SJCRH30 (cell line): ENCODE measurements around the gene CYP4F22. TPM values are rescaled to one million over a fixed set of nuclear protein-coding genes. Genes with fewer than 3 reads are reported as not detected.
"Not testable (repeated sequence)": the region's sequence is repeated elsewhere in the genome, so short reads cannot be mapped to it uniquely, and the experiment has no call there.

Source experiments
- DNase-seq, 2 experiments: peaks; one replicate each; pipeline ENCODE4 v3.0.0-alpha.2; 2015 to 2020
- H3K27ac ChIP-seq: fragments of 250-450 bp; sonication (Bioruptor Pico); 2 replicates; pipeline ENCODE4 v1.5.1; 2020; ENCODE audit warnings: mild to moderate bottlenecking, moderate library complexity
- H3K27me3 ChIP-seq: fragments of 250-450 bp; sonication (Bioruptor Pico); 2 replicates; pipeline ENCODE4 v1.5.1; 2020; ENCODE audit warnings: mild to moderate bottlenecking, moderate library complexity
- H3K36me3 ChIP-seq: fragments of 250-450 bp; sonication (Bioruptor Pico); 2 replicates; pipeline ENCODE4 v1.5.1; 2020; ENCODE audit warnings: mild to moderate bottlenecking, moderate library complexity
- H3K4me1 ChIP-seq: fragments of 250-450 bp; sonication (Bioruptor Pico); 2 replicates; pipeline ENCODE4 v1.5.1; 2020; ENCODE audit warnings: mild to moderate bottlenecking, moderate library complexity
- H3K4me3 ChIP-seq: fragments of 250-450 bp; sonication (Bioruptor Pico); 2 replicates; pipeline ENCODE4 v1.5.1; 2020; ENCODE audit warnings: mild to moderate bottlenecking, moderate library complexity
- H3K9me3 ChIP-seq: fragments of 250-450 bp; sonication (Bioruptor Pico); replicated peaks from 2 replicates; pipeline ENCODE4 v1.5.1; 2020; ENCODE audit warnings: mild to moderate bottlenecking, moderate library complexity
- total RNA-seq: library from RNA; depleted of rRNA; stranded (reverse); fragments of >200 nt; shearing (Covaris generic); gene quantifications from 2 replicates; pipeline ENCODE4 v1.2.3, GENCODE V29; 2014; rRNA removed

CYP4F22 gene
- total RNA-seq, 1 experiment from 2014 or later = not detected

DNA sequence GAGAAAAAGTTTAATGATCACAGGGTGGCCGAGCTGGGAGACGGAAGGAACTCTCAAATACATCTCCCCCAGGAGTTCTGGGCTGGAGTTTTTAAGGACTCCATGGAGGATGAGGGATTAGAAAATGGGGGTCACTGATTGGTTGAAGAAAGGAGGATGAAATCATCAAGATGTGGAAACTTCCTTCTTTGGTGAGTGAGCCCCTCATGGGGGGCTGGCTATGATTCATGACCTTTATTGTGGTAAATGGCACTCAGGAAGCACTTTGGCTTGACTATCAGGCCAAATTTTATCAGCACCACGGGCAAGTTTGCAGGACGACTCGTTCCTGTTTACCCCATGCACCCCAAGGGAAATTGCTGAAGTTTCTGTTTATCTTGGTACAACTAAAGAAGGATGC is 84.2 kb downstream of the CYP4F22 start:
- H3K27me3 ChIP-seq, H3K4me3 ChIP-seq, H3K36me3 ChIP-seq, H3K9me3 ChIP-seq, H3K27ac ChIP-seq, H3K4me1 ChIP-seq, DNase-seq: not testable (repeated sequence)

DNA sequence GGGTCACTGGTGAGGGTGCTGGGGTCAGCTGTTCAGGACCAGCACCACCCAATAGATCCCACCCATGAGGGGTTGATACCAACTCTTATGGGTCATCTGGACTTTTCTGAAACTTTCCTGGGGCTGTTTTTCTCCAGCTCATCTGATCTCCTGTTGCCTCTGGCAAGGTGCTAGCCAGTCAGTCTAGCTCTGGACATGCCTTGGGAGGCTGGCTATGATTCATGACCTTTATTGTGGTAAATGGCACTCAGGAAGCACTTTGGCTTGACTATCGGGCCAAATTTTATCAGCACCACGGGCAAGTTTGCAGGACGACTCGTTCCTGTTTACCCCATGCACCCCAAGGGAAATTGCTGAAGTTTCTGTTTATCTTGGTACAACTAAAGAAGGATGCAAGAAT is 85.4 kb downstream of the CYP4F22 start:
- not testable (repeated sequence) for H3K27me3 ChIP-seq, H3K4me1 ChIP-seq, H3K4me3 ChIP-seq, DNase-seq, H3K36me3 ChIP-seq, H3K27ac ChIP-seq, H3K9me3 ChIP-seq

GRCh38 chr19:15595069-15595468 is 86.7 kb downstream of the CYP4F22 start:
- no peak for DNase-seq
- Histone ChIP-seq H3K4me1 (no peaks in the 10 kb centered on the region), H3K27ac (no peak overlapping the region), H3K4me3 (no peak overlapping the region), H3K36me3 (no peaks in the 10 kb centered on the region), H3K27me3 (no peaks in the 10 kb centered on the region), H3K9me3 (peaks cover 7% of the 10 kb centered on the region; the same call in 1 of the 2 replicates)

Other genes starting within 250 kb of the CYP4F22 start
- gene BRD4, start 176.0 kb upstream of the CYP4F22 start, total RNA-seq = 48.6 and 50.4 TPM in 2 replicates
- 26.9 and 28.1 TPM in 2 replicates for gene AKAP8, start 128.7 kb upstream of the CYP4F22 start, total RNA-seq
- 86.0 and 111 TPM in 2 replicates for gene AKAP8L, start 89.5 kb upstream of the CYP4F22 start, total RNA-seq
- 23.0 and 23.8 TPM in 2 replicates for gene WIZ, start 58.6 kb upstream of the CYP4F22 start, total RNA-seq
- 0.12 TPM in 1 of 2 replicates, not detected in the other for gene RASAL3, start 44.0 kb upstream of the CYP4F22 start, total RNA-seq
- not detected in 2 replicates for gene PGLYRP2, start 29.0 kb upstream of the CYP4F22 start, total RNA-seq
- gene CYP4F8, start 106.7 kb downstream of the CYP4F22 start, total RNA-seq = not detected in 2 replicates
- not detected in 2 replicates for gene CYP4F3, start 132.4 kb downstream of the CYP4F22 start, total RNA-seq
- not detected in 2 replicates for gene CYP4F12, start 164.6 kb downstream of the CYP4F22 start, total RNA-seq
- gene OR10H2, start 219.5 kb downstream of the CYP4F22 start, total RNA-seq = not detected in 2 replicates
- not detected in 2 replicates for gene OR10H3, start 229.5 kb downstream of the CYP4F22 start, total RNA-seq